Liver (tissue), 9 donors: ENCODE data around the gene SPATA13. TPM values are rescaled to one million over a fixed set of nuclear protein-coding genes. Genes with fewer than 3 reads are reported as not detected.

Experiments
- DNase-seq: peaks from one replicate; pipeline ENCODE4 v3.0.0-alpha.2; 2017; ENCODE audit warnings: low spot score
- H3K27ac ChIP-seq, 2 donors: one replicate each; pipeline ENCODE4 v1.7.0; 2013; ENCODE audit warnings: inconsistent platforms in 2 of 2, low read length in 2 of 2, control low read depth in 1 of 2, low read depth in 1 of 2, mild to moderate bottlenecking in 1 of 2
- H3K27me3 ChIP-seq, 4 donors: one replicate each; pipeline versions ENCODE4 v1.6.1 to v1.7.0; 2013; ENCODE audit warnings: low read length in 3 of 4, inconsistent platforms in 1 of 4, mild to moderate bottlenecking in 1 of 4, moderate library complexity in 1 of 4; ENCODE audit not compliant: control insufficient read depth in 4 of 4, insufficient read depth in 4 of 4
- H3K36me3 ChIP-seq, 4 donors: one replicate each; pipeline versions ENCODE4 v1.6.1 to v1.7.0; 2013; ENCODE audit warnings: low read length in 3 of 4, mild to moderate bottlenecking in 3 of 4, low read depth in 1 of 4, moderate library complexity in 1 of 4; ENCODE audit not compliant: control insufficient read depth in 4 of 4, insufficient read depth in 3 of 4
- H3K4me1 ChIP-seq, 4 donors: one replicate each; pipeline versions ENCODE4 v1.6.1 to v1.7.0; 2013; ENCODE audit warnings: low read length in 3 of 4, mild to moderate bottlenecking in 3 of 4, moderate library complexity in 1 of 4; ENCODE audit not compliant: control insufficient read depth in 4 of 4, insufficient read depth in 4 of 4
- H3K4me3 ChIP-seq, 3 donors: one replicate each; pipeline versions ENCODE4 v1.6.1 to v1.7.0; 2013; ENCODE audit warnings: low read length in 3 of 3, control low read depth in 1 of 3, low read depth in 1 of 3, mild to moderate bottlenecking in 1 of 3
- H3K9ac ChIP-seq, 2 donors: one replicate each; pipeline ENCODE4 v1.7.0; 2013; ENCODE audit warnings: low read length in 2 of 2, mild to moderate bottlenecking in 2 of 2, moderate library complexity in 2 of 2, control low read depth in 1 of 2, low read depth in 1 of 2
- H3K9me3 ChIP-seq, 4 donors: one replicate each; pipeline versions ENCODE4 v1.6.1 to v1.7.0; 2013; ENCODE audit warnings: low read length in 3 of 4; ENCODE audit not compliant: control insufficient read depth in 4 of 4
- ATF3 ChIP-seq: IDR thresholded peaks from 2 replicates; pipeline ENCODE4 v1.6.1; 2016; ENCODE audit warnings: antibody characterized with exemption
- EGR1 ChIP-seq, 2 donors: IDR thresholded peaks; 2 replicates each; pipeline ENCODE4 v1.6.1; 2016 to 2018; ENCODE audit warnings: antibody characterized with exemption in 2 of 2, low read depth in 2 of 2
- FOXA1 ChIP-seq: IDR thresholded peaks from 2 replicates; pipeline ENCODE4 v1.6.1; 2016; ENCODE audit warnings: antibody characterized with exemption
- FOXA2 ChIP-seq: IDR thresholded peaks from 2 replicates; pipeline ENCODE4 v1.6.1; 2016; ENCODE audit warnings: antibody characterized with exemption
- GABPA ChIP-seq, 2 donors: IDR thresholded peaks in 1 of 2; conservative IDR thresholded peaks in 1 of 2; 2 replicates each; pipeline ENCODE4 v1.6.1; 2016; ENCODE audit warnings: antibody characterized with exemption in 2 of 2, mild to moderate bottlenecking in 1 of 2, moderate library complexity in 1 of 2
- HNF4A ChIP-seq, 2 donors: conservative IDR thresholded peaks; 2 replicates each; pipeline ENCODE4 v1.6.1; 2016; ENCODE audit warnings: antibody characterized with exemption in 2 of 2, mild to moderate bottlenecking in 2 of 2
- HNF4G ChIP-seq: IDR thresholded peaks from 2 replicates; pipeline ENCODE4 v1.6.1; 2016; ENCODE audit warnings: antibody characterized with exemption
- JUND ChIP-seq, 2 donors: IDR thresholded peaks; 2 replicates each; pipeline ENCODE4 v1.6.1; 2016; ENCODE audit warnings: antibody characterized with exemption in 2 of 2
- MAX ChIP-seq: IDR thresholded peaks from 2 replicates; pipeline ENCODE4 v1.6.1; 2016; ENCODE audit warnings: antibody characterized with exemption
- NR2F2 ChIP-seq: IDR thresholded peaks from 2 replicates; pipeline ENCODE4 v1.6.1; 2016; ENCODE audit warnings: antibody characterized with exemption
- RAD21 ChIP-seq, 2 donors: IDR thresholded peaks; 2 replicates each; pipeline ENCODE4 v1.6.1; 2016; ENCODE audit warnings: antibody characterized with exemption in 2 of 2, mild to moderate bottlenecking in 2 of 2
- REST ChIP-seq: IDR thresholded peaks from 2 replicates; pipeline ENCODE4 v1.6.1; 2016; ENCODE audit warnings: antibody characterized with exemption, mild to moderate bottlenecking
- RXRA ChIP-seq, 2 donors: IDR thresholded peaks; 2 replicates each; pipeline ENCODE4 v1.6.1; 2017 to 2018; ENCODE audit warnings: antibody characterized with exemption in 2 of 2, mild to moderate bottlenecking in 1 of 2
- SP1 ChIP-seq: IDR thresholded peaks from 2 replicates; pipeline ENCODE4 v1.6.1; 2018; ENCODE audit warnings: antibody characterized with exemption, mild to moderate bottlenecking
- TAF1 ChIP-seq: conservative IDR thresholded peaks from 2 replicates; pipeline ENCODE4 v1.6.1; 2016; ENCODE audit warnings: antibody characterized with exemption, mild to moderate bottlenecking
- YY1 ChIP-seq: IDR thresholded peaks from 2 replicates; pipeline ENCODE4 v1.6.1; 2016; ENCODE audit warnings: antibody characterized with exemption, mild to moderate bottlenecking
- WGBS: extraction: QIAGEN DNeasy Blood & Tissue Kit; methylation state at CpG from one replicate; pipeline ENCODE4 v1.1.7; 2013; 5-methylcytosine and 5-hydroxymethylcytosine counted together
- polyA plus RNA-seq, 2 donors: library from polyadenylated mRNA; stranded (reverse) in 1 of 2; unstranded in 1 of 2; fragments of 200-250 nt in 1 of 2; fragments of >200 nt in 1 of 2; fragmentation: Nextera tagmentation in 1 of 2; extraction: Ambion mirVana in 1 of 2; gene quantifications; one replicate each; pipeline versions ENCODE4 v1.2.1 to v1.2.3, GENCODE V29; 2013 to 2015
- total RNA-seq, 2 donors: library from RNA; depleted of rRNA; stranded (reverse); fragments of >200 nt; gene quantifications; one replicate each; pipeline ENCODE4 v1.2.3, GENCODE V29; 2014
- TF ChIP-seq, protein P1 (sequence below): IDR thresholded peaks from 2 replicates; pipeline ENCODE4 v1.6.1; 2016; ENCODE audit warnings: antibody characterized with exemption
- TF ChIP-seq, protein P2 (sequence below): fragments of 150-350 bp; IDR thresholded peaks from 2 replicates; pipeline ENCODE4 v1.5.1; 2017; ENCODE audit warnings: improper control_type of control experiment, low read depth, low read length; ENCODE audit not compliant: missing input control
- donor health status: healthy.
- donor health status: healthy.
- donor health status: healthy.
- donor health status: healthy.
- donor health status: healthy.

The SPATA13 gene
- total and polyA plus RNA-seq, 4 donors: 10.0 to 57.6 (median 20.4) TPM

DNA sequence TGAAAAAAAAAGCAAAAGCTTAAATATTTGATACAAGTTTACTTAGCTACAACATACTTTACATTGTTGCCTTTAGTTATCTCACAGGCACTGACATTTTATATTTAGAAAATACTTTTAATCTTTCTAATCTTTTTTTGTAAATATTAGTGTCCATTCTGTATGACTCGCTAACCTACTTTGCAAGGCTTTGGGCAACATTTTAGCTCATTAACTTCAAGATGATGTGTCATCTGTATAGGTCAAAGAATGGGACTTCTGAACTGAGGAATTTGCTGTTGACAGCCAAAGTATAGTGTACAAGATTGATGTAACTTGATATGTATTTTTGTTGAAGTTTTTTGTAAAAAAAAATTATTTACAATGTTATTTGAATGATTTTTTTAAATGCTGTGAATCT lies 146.1 kb downstream of the SPATA13 start:
- H3K27me3 ChIP-seq: no peaks in the 10 kb centered on the region
- H3K9ac ChIP-seq: no peak overlapping the region
- no peaks in the 10 kb centered on the region for H3K9me3 ChIP-seq
- H3K36me3 ChIP-seq: peaks cover 2 to 43% (median 29%) of the 10 kb centered on the region in 4 donors
- 90% methylated on average over 1 of the region's 1 CpG for WGBS
- DNase-seq: no peak
- no peaks in the 10 kb centered on the region for H3K4me1 ChIP-seq
- no peak overlapping the region for H3K4me3 ChIP-seq
- TF ChIP-seq EGR1 (IDR thresholded peaks at IDR 0.05; ENCODE audit: low read depth in 2 of 2) (no peak), TAF1 (no peak), ATF3 (no peak), FOXA1 (no peak), NR2F2 (no peak), GABPA (IDR thresholded peaks at IDR 0.05 in 1 of 2, conservative IDR thresholded peaks at IDR 0.05 in 1 of 2) (no peak), HNF4G (no peak), RAD21 (IDR thresholded peaks at IDR 0.05) (no peak), JUND (IDR thresholded peaks at IDR 0.05) (no peak), HNF4A (conservative IDR thresholded peaks at IDR 0.05) (no peak), REST (no peak), RXRA (IDR thresholded peaks at IDR 0.05) (no peak), YY1 (no peak), MAX (no peak), SP1 (no peak), FOXA2 (no peak)
- TF ChIP-seq, protein P1, sequence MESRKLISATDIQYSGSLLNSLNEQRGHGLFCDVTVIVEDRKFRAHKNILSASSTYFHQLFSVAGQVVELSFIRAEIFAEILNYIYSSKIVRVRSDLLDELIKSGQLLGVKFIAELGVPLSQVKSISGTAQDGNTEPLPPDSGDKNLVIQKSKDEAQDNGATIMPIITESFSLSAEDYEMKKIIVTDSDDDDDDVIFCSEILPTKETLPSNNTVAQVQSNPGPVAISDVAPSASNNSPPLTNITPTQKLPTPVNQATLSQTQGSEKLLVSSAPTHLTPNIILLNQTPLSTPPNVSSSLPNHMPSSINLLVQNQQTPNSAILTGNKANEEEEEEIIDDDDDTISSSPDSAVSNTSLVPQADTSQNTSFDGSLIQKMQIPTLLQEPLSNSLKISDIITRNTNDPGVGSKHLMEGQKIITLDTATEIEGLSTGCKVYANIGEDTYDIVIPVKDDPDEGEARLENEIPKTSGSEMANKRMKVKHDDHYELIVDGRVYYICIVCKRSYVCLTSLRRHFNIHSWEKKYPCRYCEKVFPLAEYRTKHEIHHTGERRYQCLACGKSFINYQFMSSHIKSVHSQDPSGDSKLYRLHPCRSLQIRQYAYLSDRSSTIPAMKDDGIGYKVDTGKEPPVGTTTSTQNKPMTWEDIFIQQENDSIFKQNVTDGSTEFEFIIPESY: no peak
- TF ChIP-seq, protein P2, sequence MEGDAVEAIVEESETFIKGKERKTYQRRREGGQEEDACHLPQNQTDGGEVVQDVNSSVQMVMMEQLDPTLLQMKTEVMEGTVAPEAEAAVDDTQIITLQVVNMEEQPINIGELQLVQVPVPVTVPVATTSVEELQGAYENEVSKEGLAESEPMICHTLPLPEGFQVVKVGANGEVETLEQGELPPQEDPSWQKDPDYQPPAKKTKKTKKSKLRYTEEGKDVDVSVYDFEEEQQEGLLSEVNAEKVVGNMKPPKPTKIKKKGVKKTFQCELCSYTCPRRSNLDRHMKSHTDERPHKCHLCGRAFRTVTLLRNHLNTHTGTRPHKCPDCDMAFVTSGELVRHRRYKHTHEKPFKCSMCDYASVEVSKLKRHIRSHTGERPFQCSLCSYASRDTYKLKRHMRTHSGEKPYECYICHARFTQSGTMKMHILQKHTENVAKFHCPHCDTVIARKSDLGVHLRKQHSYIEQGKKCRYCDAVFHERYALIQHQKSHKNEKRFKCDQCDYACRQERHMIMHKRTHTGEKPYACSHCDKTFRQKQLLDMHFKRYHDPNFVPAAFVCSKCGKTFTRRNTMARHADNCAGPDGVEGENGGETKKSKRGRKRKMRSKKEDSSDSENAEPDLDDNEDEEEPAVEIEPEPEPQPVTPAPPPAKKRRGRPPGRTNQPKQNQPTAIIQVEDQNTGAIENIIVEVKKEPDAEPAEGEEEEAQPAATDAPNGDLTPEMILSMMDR: no peak
- no peak overlapping the region for H3K27ac ChIP-seq
